Measurements from ENCODE around the gene ZNF394.

ZNF394 gene

DNA sequence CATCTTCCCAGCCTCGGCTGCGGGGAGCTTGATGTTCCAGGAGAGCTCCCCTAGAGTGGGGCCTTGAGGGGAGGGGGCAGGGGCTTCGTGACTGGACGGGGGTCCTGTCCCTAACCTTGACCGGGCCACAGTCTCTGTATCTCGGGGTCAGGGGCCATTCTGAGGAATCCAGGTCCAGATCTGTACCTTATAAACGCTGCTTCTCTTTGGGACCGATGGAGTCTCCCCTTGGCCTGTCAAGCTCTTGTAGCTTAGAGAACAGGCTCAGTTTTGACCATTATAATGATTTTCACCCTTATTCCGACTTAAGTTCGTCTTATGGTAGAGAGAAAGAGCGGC is 5.2 kb upstream of the ZNF394 start:
- TF ChIP-seq, protein P1, sequence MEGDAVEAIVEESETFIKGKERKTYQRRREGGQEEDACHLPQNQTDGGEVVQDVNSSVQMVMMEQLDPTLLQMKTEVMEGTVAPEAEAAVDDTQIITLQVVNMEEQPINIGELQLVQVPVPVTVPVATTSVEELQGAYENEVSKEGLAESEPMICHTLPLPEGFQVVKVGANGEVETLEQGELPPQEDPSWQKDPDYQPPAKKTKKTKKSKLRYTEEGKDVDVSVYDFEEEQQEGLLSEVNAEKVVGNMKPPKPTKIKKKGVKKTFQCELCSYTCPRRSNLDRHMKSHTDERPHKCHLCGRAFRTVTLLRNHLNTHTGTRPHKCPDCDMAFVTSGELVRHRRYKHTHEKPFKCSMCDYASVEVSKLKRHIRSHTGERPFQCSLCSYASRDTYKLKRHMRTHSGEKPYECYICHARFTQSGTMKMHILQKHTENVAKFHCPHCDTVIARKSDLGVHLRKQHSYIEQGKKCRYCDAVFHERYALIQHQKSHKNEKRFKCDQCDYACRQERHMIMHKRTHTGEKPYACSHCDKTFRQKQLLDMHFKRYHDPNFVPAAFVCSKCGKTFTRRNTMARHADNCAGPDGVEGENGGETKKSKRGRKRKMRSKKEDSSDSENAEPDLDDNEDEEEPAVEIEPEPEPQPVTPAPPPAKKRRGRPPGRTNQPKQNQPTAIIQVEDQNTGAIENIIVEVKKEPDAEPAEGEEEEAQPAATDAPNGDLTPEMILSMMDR (conservative IDR thresholded peaks at IDR 0.05; ENCODE audit: control insufficient read depth, insufficient read depth, low read depth, low read length), result no peak
- peak overlapping the region; percentile 96 for H3K4me3 ChIP-seq (ENCODE audit: control insufficient read depth, low read depth, low read length)
- peak; percentile 11 for DNase-seq (ENCODE audit: low read depth)

- H3K4me3 ChIP-seq (ENCODE audit: control insufficient read depth, low read depth, low read length), result peak within 1 kb of the TSS; percentile 96
- TF ChIP-seq, protein P1 (conservative IDR thresholded peaks at IDR 0.05; ENCODE audit: control insufficient read depth, insufficient read depth, low read depth, low read length), result no peak
- DNase-seq (ENCODE audit: low read depth), result peak; percentile 94
These were observed 4.7 kb upstream of the ZNF394 start, which contains the start of gene ZKSCAN5 for GRCh38 chr7:99504603-99505323. TSS of gene ZKSCAN5 (plus strand) at chr7:99504662. CDS start at chr7:99506045, 1,383 bp downstream.

GRCh38 chr7:99504281-99504602 is 4.2 kb upstream of the ZNF394 start:
- no peak for DNase-seq (ENCODE audit: low read depth)
- TF ChIP-seq, protein P1 (conservative IDR thresholded peaks at IDR 0.05; ENCODE audit: control insufficient read depth, insufficient read depth, low read depth, low read length), result no peak
- peak overlapping the region; percentile 96 for H3K4me3 ChIP-seq (ENCODE audit: control insufficient read depth, low read depth, low read length)

GRCh38 chr7:99501236-99501635 is 1.2 kb upstream of the ZNF394 start:
- H3K4me3 ChIP-seq (ENCODE audit: control insufficient read depth, low read depth, low read length), result peak overlapping the region; percentile 99

DNA sequence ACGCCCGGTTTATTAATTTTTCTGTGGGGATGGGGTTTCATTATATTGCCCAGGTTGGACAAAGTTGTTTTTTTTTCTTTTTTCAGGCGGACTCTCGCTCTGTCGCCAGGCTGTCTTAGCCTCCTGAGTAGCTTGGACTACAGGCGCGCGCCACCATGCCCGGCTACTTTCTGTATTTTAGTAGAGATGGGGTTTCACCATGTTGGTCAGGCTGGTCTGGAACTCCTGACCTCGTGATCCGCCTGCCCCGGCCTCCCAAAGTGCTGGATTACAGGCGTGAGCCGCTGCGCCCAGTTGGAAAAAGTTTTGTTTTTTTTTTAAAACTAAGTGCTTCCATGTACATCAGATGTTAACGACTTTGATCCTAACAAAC is 542 bp upstream of the ZNF394 start:
- TF ChIP-seq, protein P1 (conservative IDR thresholded peaks at IDR 0.05; ENCODE audit: control insufficient read depth, insufficient read depth, low read depth, low read length), result no peak
- peak overlapping the region; percentile 99 for H3K4me3 ChIP-seq (ENCODE audit: control insufficient read depth, low read depth, low read length)
- no peak for DNase-seq (ENCODE audit: low read depth)

More at GRCh38 chr7:99501236-99501635, 1.2 kb upstream of the ZNF394 start:
- peak; percentile 19 for DNase-seq (ENCODE audit: low read depth)

GRCh38 chr7:99499371-99499720 is 735 bp downstream of the ZNF394 start:
- H3K4me3 ChIP-seq (ENCODE audit: control insufficient read depth, low read depth, low read length), result peak overlapping the region; percentile 99
- TF ChIP-seq, protein P1 (conservative IDR thresholded peaks at IDR 0.05; ENCODE audit: control insufficient read depth, insufficient read depth, low read depth, low read length), result no peak
- peak; percentile 17 for DNase-seq (ENCODE audit: low read depth)

GRCh38 chr7:99498546-99498944 is 1.5 kb downstream of the ZNF394 start:
- H3K4me3 ChIP-seq (ENCODE audit: control insufficient read depth, low read depth, low read length), result peak overlapping the region; percentile 99
- TF ChIP-seq, protein P1 (conservative IDR thresholded peaks at IDR 0.05; ENCODE audit: control insufficient read depth, insufficient read depth, low read depth, low read length), result no peak
- no peak for DNase-seq (ENCODE audit: low read depth)
